GM18909 (cell line): Measurements from ENCODE around the gene TMEM170B.

Experiments
- ATAC-seq: cut with Tn5 transposase; IDR thresholded peaks from one replicate; pipeline ENCODE4 v1.9.1; 2021; ENCODE audit warnings: mild to moderate bottlenecking; ENCODE audit not compliant: unreplicated experiment, poor library complexity

The TMEM170B gene

GRCh38 chr6:11580686-11581405 is 43.3 kb downstream of the TMEM170B start:
- ATAC-seq, result no peak

- no peak for ATAC-seq
These were observed 46.7 kb downstream of the TMEM170B start for GRCh38 chr6:11584244-11584643.

GRCh38 chr6:11585426-11586016 is 48.0 kb downstream of the TMEM170B start:
- no peak for ATAC-seq

GRCh38 chr6:11586117-11586516 is 48.6 kb downstream of the TMEM170B start:
- no peak for ATAC-seq

GRCh38 chr6:11586536-11586935 is 49.0 kb downstream of the TMEM170B start:
- no peak for ATAC-seq

- no peak for ATAC-seq
These were observed 51.7 kb downstream of the TMEM170B start for GRCh38 chr6:11589261-11589660.

- no peak for ATAC-seq
These were observed 54.9 kb downstream of the TMEM170B start for GRCh38 chr6:11592294-11592906.

GRCh38 chr6:11593096-11593495 is 55.5 kb downstream of the TMEM170B start:
- no peak for ATAC-seq

GRCh38 chr6:11595903-11596302 is 58.4 kb downstream of the TMEM170B start:
- no peak for ATAC-seq

- ATAC-seq, result no peak
These were observed 59.2 kb downstream of the TMEM170B start for GRCh38 chr6:11596640-11597237.

- ATAC-seq, result no peak
These were observed 61.1 kb downstream of the TMEM170B start for GRCh38 chr6:11598687-11599086.

GRCh38 chr6:11600251-11600650 is 62.7 kb downstream of the TMEM170B start:
- ATAC-seq, result no peak

GRCh38 chr6:11601776-11602605 is 64.4 kb downstream of the TMEM170B start:
- no peak for ATAC-seq

- ATAC-seq, result no peak
These were observed 66.7 kb downstream of the TMEM170B start for GRCh38 chr6:11604215-11604614.

GRCh38 chr6:11604836-11605506 is 67.4 kb downstream of the TMEM170B start:
- no peak for ATAC-seq

GRCh38 chr6:11605507-11605905 is 68.0 kb downstream of the TMEM170B start:
- ATAC-seq, result no peak

GRCh38 chr6:11606332-11606731 is 68.8 kb downstream of the TMEM170B start:
- ATAC-seq, result no peak

GRCh38 chr6:11607383-11607782 is 69.8 kb downstream of the TMEM170B start:
- no peak for ATAC-seq

- ATAC-seq, result no peak
These were observed 71.2 kb downstream of the TMEM170B start for GRCh38 chr6:11608600-11609323.
